Omental fat pad (tissue), 4 donors: ENCODE data around the gene CD300C. TPM values are rescaled to one million over a fixed set of nuclear protein-coding genes. Genes with fewer than 3 reads are reported as not detected.

Source experiments
- ATAC-seq: fragments of 150-250 bp; one replicate; pipeline ENCODE4 v1.9.1; 2016; ENCODE audit warnings: mild to moderate bottlenecking, moderate library complexity; ENCODE audit not compliant: low FRiP score
- DNase-seq: peaks from one replicate; pipeline ENCODE4 v3.0.0-alpha.2; 2019; ENCODE audit warnings: low spot score
- CTCF ChIP-seq, 3 donors: fragments of 450-650 bp; IDR thresholded peaks; one replicate each; pipeline ENCODE4 v1.5.1; 2016 to 2017; ENCODE audit warnings: antibody characterized with exemption in 3 of 3, mild to moderate bottlenecking in 3 of 3, moderate library complexity in 2 of 3
- total RNA-seq, 4 donors: library from RNA; depleted of rRNA; stranded (reverse); fragments of >200 nt; gene quantifications; one replicate each; pipeline ENCODE4 v1.1.0, GENCODE V29; 2016

Gene CD300C
- total RNA-seq = 1 to 10 TPM; 1.6 to 9.4 (median 2.1) TPM

- DNase-seq (no peak), ATAC-seq (peak; percentile 12)
- TF ChIP-seq CTCF (IDR thresholded peaks at IDR 0.05) = no peak
Measured at GRCh38 chr17:74545843-74546230, at the start of gene CD300C. Gene CD300C (minus strand): TSS chr17:74546115. CDS start chr17:74545782, 333 bp downstream.

- DNase-seq (no peak), ATAC-seq (no peak)
- TF ChIP-seq CTCF (IDR thresholded peaks at IDR 0.05) = no peak
Measured at GRCh38 chr17:74595037-74595750, 49.3 kb upstream of the CD300C start.

- no peak for TF ChIP-seq CTCF (IDR thresholded peaks at IDR 0.05)
- ATAC-seq (no peak), DNase-seq (no peak)
Measured at GRCh38 chr17:74592087-74592990, 46.4 kb upstream of the CD300C start, which contains the start of gene CD300LD. Gene CD300LD (minus strand): TSS chr17:74592283. CDS start chr17:74592202, 81 bp downstream.

- no peak for DNase-seq
- no peak for ATAC-seq
- TF ChIP-seq CTCF (IDR thresholded peaks at IDR 0.05) = no peak
Measured at GRCh38 chr17:74591503-74591902, 45.6 kb upstream of the CD300C start.

GRCh38 chr17:74585711-74586110 is 39.8 kb upstream of the CD300C start:
- ATAC-seq (no peak), DNase-seq (no peak)
- no peak for TF ChIP-seq CTCF (IDR thresholded peaks at IDR 0.05)

GRCh38 chr17:74584292-74585060 is 38.6 kb upstream of the CD300C start:
- no peak for DNase-seq
- no peak for TF ChIP-seq CTCF (IDR thresholded peaks at IDR 0.05)

More at GRCh38 chr17:74584292-74585060, 38.6 kb upstream of the CD300C start:
- ATAC-seq = no peak
